HUES48 (cell line): Measurements from ENCODE around the gene PTPN22.
A peak's percentile ranks its signal among the peaks of the same experiment; 100 is the strongest.

Source experiments
- H3K27ac ChIP-seq: one replicate; pipeline ENCODE4 v1.7.0; 2013; ENCODE audit warnings: low read depth, low read length, inconsistent platforms
- H3K27me3 ChIP-seq: 2 replicates; pipeline ENCODE4 v1.6.1; 2013; ENCODE audit warnings: mild to moderate bottlenecking, low read length; ENCODE audit not compliant: control insufficient read depth, insufficient read depth
- H3K36me3 ChIP-seq: 2 replicates; pipeline ENCODE4 v1.6.1; 2013; ENCODE audit warnings: low read length; ENCODE audit not compliant: control insufficient read depth, insufficient read depth
- H3K4me1 ChIP-seq: 2 replicates; pipeline ENCODE4 v1.6.1; 2013; ENCODE audit warnings: mild to moderate bottlenecking, low read length; ENCODE audit not compliant: control insufficient read depth, insufficient read depth
- H3K4me3 ChIP-seq: 2 replicates; pipeline ENCODE4 v1.5.1; 2013; ENCODE audit warnings: mild to moderate bottlenecking, low read depth, low read length
- H3K9ac ChIP-seq: 2 replicates; pipeline ENCODE4 v1.6.1; 2013; ENCODE audit warnings: mild to moderate bottlenecking, low read depth, low read length, moderate library complexity
- H3K9me3 ChIP-seq: 2 replicates; pipeline ENCODE4 v1.6.1; 2013; ENCODE audit warnings: low read length; ENCODE audit not compliant: control insufficient read depth, insufficient read depth

Gene PTPN22

GRCh38 chr1:113779542-113779941 lies 92.0 kb downstream of the PTPN22 start:
- H3K9me3 ChIP-seq: no peaks in the 10 kb centered on the region
- no peaks in the 10 kb centered on the region for H3K27me3 ChIP-seq
- H3K36me3 ChIP-seq: peaks cover 24% of the 10 kb centered on the region
- no peak overlapping the region for H3K9ac ChIP-seq
- H3K27ac ChIP-seq: no peak overlapping the region
- H3K4me3 ChIP-seq: no peak overlapping the region
- H3K4me1 ChIP-seq: peaks cover 26% of the 10 kb centered on the region

DNA sequence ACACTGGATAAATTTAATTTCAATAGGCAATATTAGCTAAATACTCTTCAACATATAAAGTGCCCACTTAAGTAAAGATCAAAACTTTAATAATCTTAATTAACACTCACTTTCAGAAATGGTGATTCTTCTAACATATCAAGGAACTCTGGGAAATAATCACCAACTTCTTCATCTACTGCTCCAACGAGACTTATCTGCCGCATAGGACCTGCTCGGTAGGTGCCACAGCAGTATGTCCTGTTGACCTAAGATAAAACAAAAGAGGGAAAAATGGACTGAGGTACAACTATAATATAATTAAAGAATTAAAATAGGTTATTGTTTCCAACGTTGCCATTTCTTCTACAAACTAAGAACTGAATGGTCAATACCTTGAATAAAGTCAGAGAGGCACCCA lies 94.0 kb downstream of the PTPN22 start:
- H3K4me3 ChIP-seq: no peak overlapping the region
- H3K9me3 ChIP-seq: no peaks in the 10 kb centered on the region
- H3K4me1 ChIP-seq: peaks cover 18% of the 10 kb centered on the region
- H3K9ac ChIP-seq: no peak overlapping the region
- H3K36me3 ChIP-seq: peaks cover 25% of the 10 kb centered on the region
- no peaks in the 10 kb centered on the region for H3K27me3 ChIP-seq
- no peak overlapping the region for H3K27ac ChIP-seq

DNA sequence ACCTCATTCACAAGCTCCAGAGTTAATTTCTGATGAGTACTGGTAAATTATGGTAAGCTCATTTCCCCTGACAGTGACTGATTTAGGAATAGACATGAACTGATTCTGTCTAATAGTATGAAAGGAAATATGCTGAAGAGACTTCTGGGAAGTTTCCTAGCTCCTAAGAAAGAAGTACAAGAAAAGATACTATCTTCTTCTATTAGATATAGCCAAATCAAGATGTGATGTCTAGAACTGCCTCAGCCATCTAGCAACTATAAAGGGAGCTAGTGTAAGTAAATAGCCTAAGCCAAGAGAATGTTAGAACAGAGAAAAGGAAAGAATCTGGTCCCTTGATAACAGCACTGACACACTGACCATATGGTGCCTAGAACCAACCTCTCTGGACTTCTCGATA lies 101.5 kb downstream of the PTPN22 start:
- no peaks in the 10 kb centered on the region for H3K27me3 ChIP-seq
- no peak overlapping the region for H3K9ac ChIP-seq
- no peak overlapping the region for H3K4me3 ChIP-seq
- H3K36me3 ChIP-seq: peaks cover 34% of the 10 kb centered on the region
- H3K9me3 ChIP-seq: no peaks in the 10 kb centered on the region
- peaks cover 47% of the 10 kb centered on the region for H3K4me1 ChIP-seq
- peak overlapping the region; percentile 19 for H3K27ac ChIP-seq

- Histone ChIP-seq H3K9ac (no peak overlapping the region), H3K27ac (peak overlapping the region; percentile 71), H3K4me1 (peaks cover 47% of the 10 kb centered on the region), H3K9me3 (no peaks in the 10 kb centered on the region), H3K27me3 (no peaks in the 10 kb centered on the region), H3K36me3 (peaks cover 35% of the 10 kb centered on the region), H3K4me3 (no peak overlapping the region)
These were observed 101.9 kb downstream of the PTPN22 start for GRCh38 chr1:113769601-113769970.

DNA sequence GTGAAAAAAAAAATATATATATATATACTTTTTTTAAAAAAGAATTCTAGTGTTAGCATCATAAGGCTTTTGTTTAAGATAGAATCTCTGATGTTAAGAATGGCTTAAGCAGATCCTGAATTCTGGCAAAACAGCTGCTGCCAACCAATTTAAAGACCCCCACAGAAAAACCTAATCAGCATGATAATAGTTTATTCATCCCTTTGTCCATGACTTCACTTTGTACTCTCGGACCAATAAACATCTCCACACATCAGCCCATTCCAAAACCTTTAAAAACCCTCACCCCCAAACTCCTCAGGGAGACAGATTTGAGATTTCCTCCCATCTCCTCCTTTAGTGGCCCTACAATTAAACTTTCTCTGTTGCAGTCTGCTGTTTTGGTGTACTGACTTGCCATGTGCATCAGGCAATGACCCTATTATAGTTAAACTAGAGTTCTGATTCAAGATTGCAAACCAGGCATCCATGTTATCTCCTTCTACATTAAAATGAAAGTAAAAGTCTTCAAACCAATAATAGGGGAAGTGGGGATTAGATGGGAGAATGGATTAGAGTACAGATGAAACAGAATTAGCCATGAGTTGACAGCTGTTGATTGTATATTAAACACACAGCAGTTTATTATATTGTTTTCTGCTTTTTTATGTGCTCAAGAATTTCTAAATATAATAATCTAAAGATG lies 102.5 kb downstream of the PTPN22 start:
- H3K9me3 ChIP-seq: no peaks in the 10 kb centered on the region
- no peaks in the 10 kb centered on the region for H3K27me3 ChIP-seq
- peak overlapping the region; percentile 71 for H3K27ac ChIP-seq
- peaks cover 39% of the 10 kb centered on the region for H3K36me3 ChIP-seq
- no peak overlapping the region for H3K9ac ChIP-seq
- H3K4me3 ChIP-seq: peak overlapping the region; percentile 1; the same call in 1 of the 2 replicates
- H3K4me1 ChIP-seq: peaks cover 47% of the 10 kb centered on the region

- Histone ChIP-seq H3K4me1 (peaks cover 35% of the 10 kb centered on the region), H3K36me3 (peaks cover 39% of the 10 kb centered on the region), H3K9ac (no peak overlapping the region), H3K4me3 (no peak overlapping the region), H3K27ac (no peak overlapping the region), H3K27me3 (no peaks in the 10 kb centered on the region), H3K9me3 (no peaks in the 10 kb centered on the region)
These were observed 105.9 kb downstream of the PTPN22 start for GRCh38 chr1:113765306-113766230.
